Peyer's patch (tissue), 4 donors: ENCODE data around the gene SH3BP1. TPM values are rescaled to one million over a fixed set of nuclear protein-coding genes. Genes with fewer than 3 reads are reported as not detected.

Source experiments
- DNase-seq, 3 donors: peaks; one replicate each; pipeline ENCODE4 v3.0.0-alpha.2; 2017 to 2019
- H3K27ac ChIP-seq, 4 donors: fragments of 200-600 bp; sonication (generic); one replicate each; pipeline ENCODE4 v1.5.1; 2016 to 2019
- H3K27me3 ChIP-seq, 2 donors: fragments of 200-600 bp; sonication (generic); one replicate each; pipeline ENCODE4 v1.5.1; 2019
- H3K36me3 ChIP-seq, 3 donors: fragments of 200-600 bp; sonication (generic); one replicate each; pipeline ENCODE4 v1.5.1; 2016 to 2019
- H3K4me1 ChIP-seq, 4 donors: fragments of 200-600 bp; sonication (generic); one replicate each; pipeline ENCODE4 v1.5.1; 2016 to 2019
- H3K4me3 ChIP-seq, 4 donors: fragments of 200-600 bp; sonication (generic); 1 replicate in 3 of 4; 2 replicates in 1 of 4; pipeline ENCODE4 v1.5.1; 2016 to 2019; ENCODE audit warnings: mild to moderate bottlenecking in 1 of 4
- H3K9me3 ChIP-seq, 4 donors: fragments of 200-600 bp; sonication (generic); one replicate each; pipeline ENCODE4 v1.5.1; 2016 to 2019; ENCODE audit warnings: mild to moderate bottlenecking in 1 of 4
- CTCF ChIP-seq, 6 experiments: fragments of 450-650 bp in 4 of 6; fragments of 200-600 bp in 2 of 6; sonication (generic) in 1 of 6; IDR thresholded peaks; one replicate each; pipeline ENCODE4 v1.5.1; 2017 to 2019; ENCODE audit warnings: antibody characterized with exemption in 6 of 6, mild to moderate bottlenecking in 3 of 6, moderate library complexity in 1 of 6
- POLR2A ChIP-seq, 2 donors: fragments of 450-650 bp; IDR thresholded peaks; one replicate each; pipeline ENCODE4 v1.5.1; 2017; ENCODE audit warnings: antibody characterized with exemption in 2 of 2, mild to moderate bottlenecking in 2 of 2, moderate library complexity in 2 of 2
- total RNA-seq, 4 donors: library from RNA; depleted of rRNA; stranded (reverse); fragments of >200 nt; gene quantifications; one replicate each; pipeline ENCODE4 v1.1.0, GENCODE V29; 2016

Gene SH3BP1
- total RNA-seq, 4 donors from 2014 or later = 55.0 to 135 (median 71.8) TPM

- Histone ChIP-seq H3K9me3 (no peaks in the 10 kb centered on the region), H3K36me3 (peaks cover 0 to 22% (median 0%) of the 10 kb centered on the region in 3 donors), H3K27me3 (no peaks in the 10 kb centered on the region), H3K27ac (peak overlapping the region in 3 of 4 donors; percentile 49 to 93 (median 71)), H3K4me1 (peaks cover 0 to 36% (median 19%) of the 10 kb centered on the region in 4 donors), H3K4me3 (no peak overlapping the region)
- DNase-seq = no peak
- TF ChIP-seq POLR2A (IDR thresholded peaks at IDR 0.05) (peak in 1 of 2 donors; percentile 16), CTCF (IDR thresholded peaks at IDR 0.05) (no peak)
Observed at GRCh38 chr22:37664249-37665101, 25.0 kb downstream of the SH3BP1 start.

- Histone ChIP-seq H3K9me3 (no peaks in the 10 kb centered on the region), H3K36me3 (peaks cover 0 to 22% (median 0%) of the 10 kb centered on the region in 3 donors), H3K27me3 (no peaks in the 10 kb centered on the region), H3K4me1 (peaks cover 0 to 26% (median 12%) of the 10 kb centered on the region in 4 donors), H3K4me3 (no peak overlapping the region), H3K27ac (no peak overlapping the region)
- no peak for DNase-seq
- TF ChIP-seq POLR2A (IDR thresholded peaks at IDR 0.05) (no peak), CTCF (IDR thresholded peaks at IDR 0.05) (no peak)
Observed at GRCh38 chr22:37665487-37665886, 26.0 kb downstream of the SH3BP1 start.

GRCh38 chr22:37669586-37669985 lies 30.1 kb downstream of the SH3BP1 start:
- no peak overlapping the region for H3K27ac ChIP-seq
- no peaks in the 10 kb centered on the region for H3K27me3 ChIP-seq
- no peak for TF ChIP-seq POLR2A (IDR thresholded peaks at IDR 0.05)
- no peak for TF ChIP-seq CTCF (IDR thresholded peaks at IDR 0.05)
- DNase-seq = no peak
- H3K9me3 ChIP-seq = no peaks in the 10 kb centered on the region
- no peak overlapping the region for H3K4me3 ChIP-seq
- peaks cover 3 to 22% (median 8%) of the 10 kb centered on the region in 4 donors for H3K4me1 ChIP-seq
- H3K36me3 ChIP-seq = peaks cover 0 to 22% (median 0%) of the 10 kb centered on the region in 3 donors

GRCh38 chr22:37672206-37672919 lies 32.9 kb downstream of the SH3BP1 start:
- Histone ChIP-seq H3K9me3 (no peaks in the 10 kb centered on the region), H3K4me1 (peaks cover 3 to 48% (median 15%) of the 10 kb centered on the region in 4 donors), H3K36me3 (peaks cover 0 to under 1% (median 0%) of the 10 kb centered on the region in 3 donors), H3K27me3 (no peaks in the 10 kb centered on the region), H3K4me3 (no peak overlapping the region), H3K27ac (peak overlapping the region in 2 of 4 donors; percentile 93 to 98)
- peak in 1 of 3 donors; percentile 47 for DNase-seq
- TF ChIP-seq POLR2A (IDR thresholded peaks at IDR 0.05) (no peak), CTCF (IDR thresholded peaks at IDR 0.05) (peak in 1 of 6 experiments; percentile 12)

- H3K4me1 ChIP-seq = peaks cover 3 to 54% (median 15%) of the 10 kb centered on the region in 4 donors
- no peaks in the 10 kb centered on the region for H3K36me3 ChIP-seq
- DNase-seq = no peak
- no peaks in the 10 kb centered on the region for H3K9me3 ChIP-seq
- H3K27me3 ChIP-seq = no peaks in the 10 kb centered on the region
- H3K4me3 ChIP-seq = no peak overlapping the region
- H3K27ac ChIP-seq = peak overlapping the region in 3 of 4 donors; percentile 10 to 98 (median 93)
- no peak for TF ChIP-seq POLR2A (IDR thresholded peaks at IDR 0.05)
Observed at GRCh38 chr22:37672920-37673455, 33.5 kb downstream of the SH3BP1 start.
